Caco-2 (cell line): ENCODE data around the gene ARFGEF2. TPM values are rescaled to one million over a fixed set of nuclear protein-coding genes. Genes with fewer than 3 reads are reported as not detected.
A peak's percentile ranks its signal among the peaks of the same experiment; 100 is the strongest.

Experiments
- BruUV-seq: library from RNA; stranded (reverse); fragments of 400-500 nt; replicated peaks from 2 replicates; lab custom pipeline; 2021; lab: Mats Ljungman, UMichigan
- CTCF ChIA-PET: fragments of 300-600 bp; sonication (Branson Sonifier 250); formaldehyde crosslinking; loops from one replicate; lab custom pipeline; 2022; ENCODE audit warnings: antibody characterized with exemption; lab: Charles Lee
- POLR2A ChIA-PET: fragments of 300-600 bp; sonication (Branson Sonifier 250); formaldehyde crosslinking; loops from one replicate; lab custom pipeline; 2022; ENCODE audit warnings: antibody characterized with exemption; lab: Charles Lee
- DNase-seq, 2 experiments: peaks; one replicate each; pipeline versions ENCODE4 v3.0.0 to v3.0.0-alpha.2; 2020 to 2022
- H3K27me3 ChIP-seq: replicated peaks from 2 replicates; pipeline ENCODE4 v1.6.0; 2011; ENCODE audit warnings: low read length; ENCODE audit not compliant: control insufficient read depth, insufficient read depth
- H3K36me3 ChIP-seq: 2 replicates; pipeline ENCODE4 v1.5.1; 2011; ENCODE audit warnings: low read length; ENCODE audit not compliant: control insufficient read depth, insufficient read depth
- H3K4me1 ChIP-seq: fragments of 250-450 bp; sonication (Bioruptor Pico); 2 replicates; pipeline ENCODE4 v1.5.1; 2020; ENCODE audit warnings: mild to moderate bottlenecking
- H3K4me3 ChIP-seq: 2 replicates; pipeline ENCODE4 v1.5.1; 2011; ENCODE audit warnings: low read depth, mild to moderate bottlenecking, control low read depth, low read length
- H3K9me3 ChIP-seq: fragments of 250-450 bp; sonication (Bioruptor Pico); 2 replicates; pipeline ENCODE4 v1.5.1; 2020; ENCODE audit warnings: mild to moderate bottlenecking, moderate library complexity
- H3K27ac Mint-ChIP-seq: one replicate; pipeline ENCODE4 v1.8.0; 2022; ENCODE audit warnings: mixed read lengths; ENCODE audit not compliant: unreplicated experiment
- H3K27me3 Mint-ChIP-seq: one replicate; pipeline ENCODE4 v1.8.0; 2022; ENCODE audit warnings: mixed read lengths; ENCODE audit not compliant: insufficient read depth, unreplicated experiment
- H3K36me3 Mint-ChIP-seq: one replicate; pipeline ENCODE4 v1.8.0; 2022; ENCODE audit warnings: mild to moderate bottlenecking, mixed read lengths; ENCODE audit not compliant: insufficient read depth, unreplicated experiment
- H3K4me1 Mint-ChIP-seq: one replicate; pipeline ENCODE4 v1.8.0; 2022; ENCODE audit warnings: low read depth, mixed read lengths; ENCODE audit not compliant: unreplicated experiment
- H3K4me3 Mint-ChIP-seq: one replicate; pipeline ENCODE4 v1.8.0; 2022; ENCODE audit warnings: mild to moderate bottlenecking, moderate library complexity, mixed read lengths; ENCODE audit not compliant: unreplicated experiment
- H3K9me3 Mint-ChIP-seq: one replicate; pipeline ENCODE4 v1.8.0; 2022; ENCODE audit warnings: mixed read lengths; ENCODE audit not compliant: unreplicated experiment
- intact Hi-C: fragments of 100-400 bp; cut with micrococcal nuclease; formaldehyde crosslinking; loops from one replicate; pipeline ENCODE4 v1.10.0; 2022; ENCODE audit not compliant: unreplicated experiment
- total RNA-seq: library from RNA; stranded (reverse); gene quantifications from 2 replicates; pipeline ENCODE4 v1.2.3, GENCODE V29; 2022
- TF ChIP-seq, protein P1 (sequence below), 2 experiments: fragments of 200-600 bp in 1 of 2; IDR thresholded peaks; 1 replicate in 1 of 2; 2 replicates in 1 of 2; pipeline versions ENCODE4 v1.5.1 to v1.8.0; 2011 to 2022; ENCODE audit warnings: antibody characterized with exemption in 1 of 2, control low read depth in 1 of 2, inconsistent platforms in 1 of 2, low read depth in 1 of 2, low read length in 1 of 2, mild to moderate bottlenecking in 1 of 2, moderate library complexity in 1 of 2; ENCODE audit not compliant: insufficient read depth in 1 of 2, severe bottlenecking in 1 of 2, unreplicated experiment in 1 of 2

ARFGEF2 gene
- total RNA-seq, 1 experiment from 2014 or later = 78.8 TPM

DNA sequence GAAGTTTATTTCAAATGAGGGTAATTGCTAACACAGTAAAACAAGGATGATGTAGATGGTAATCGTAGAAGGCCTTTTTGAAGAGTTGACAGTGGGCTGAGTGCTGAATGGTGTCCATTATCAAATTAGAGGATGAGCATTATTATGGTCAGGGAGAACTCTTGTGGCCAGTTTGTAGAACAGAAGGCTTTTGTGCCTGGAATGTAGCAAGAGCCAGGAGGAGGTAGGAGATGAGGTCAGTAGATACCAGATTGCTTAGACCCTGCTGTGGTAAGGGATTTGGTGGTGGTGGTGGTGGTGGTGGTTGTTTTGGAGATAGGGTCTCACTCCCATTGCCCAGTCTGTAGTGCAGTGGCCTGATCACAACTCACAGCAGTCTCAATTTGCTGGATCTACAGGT is 130.8 kb downstream of the ARFGEF2 start:
- H3K4me3 ChIP-seq = no peak overlapping the region
- peaks cover 31% of the 10 kb centered on the region for H3K4me1 Mint-ChIP-seq
- no peaks in the 10 kb centered on the region for H3K27me3 Mint-ChIP-seq
- ChIA-PET CTCF (interaction anchor here (1.4 kb wide), 1 partner anchor 23 kb away, joined by 3 read pairs; no protein-coding TSS in a partner anchor), POLR2A (no interaction called here)
- no peak for DNase-seq
- no peaks in the 10 kb centered on the region for H3K27me3 ChIP-seq
- no TSS peak for BruUV-seq
- peak overlapping the region; percentile 2 for H3K27ac Mint-ChIP-seq
- no peaks in the 10 kb centered on the region for H3K9me3 ChIP-seq
- peaks cover 1% of the 10 kb centered on the region; the same call in 1 of the 2 replicates for H3K36me3 ChIP-seq
- no peaks in the 10 kb centered on the region for H3K9me3 Mint-ChIP-seq
- no peak overlapping the region for H3K4me3 Mint-ChIP-seq
- TF ChIP-seq, protein P1, sequence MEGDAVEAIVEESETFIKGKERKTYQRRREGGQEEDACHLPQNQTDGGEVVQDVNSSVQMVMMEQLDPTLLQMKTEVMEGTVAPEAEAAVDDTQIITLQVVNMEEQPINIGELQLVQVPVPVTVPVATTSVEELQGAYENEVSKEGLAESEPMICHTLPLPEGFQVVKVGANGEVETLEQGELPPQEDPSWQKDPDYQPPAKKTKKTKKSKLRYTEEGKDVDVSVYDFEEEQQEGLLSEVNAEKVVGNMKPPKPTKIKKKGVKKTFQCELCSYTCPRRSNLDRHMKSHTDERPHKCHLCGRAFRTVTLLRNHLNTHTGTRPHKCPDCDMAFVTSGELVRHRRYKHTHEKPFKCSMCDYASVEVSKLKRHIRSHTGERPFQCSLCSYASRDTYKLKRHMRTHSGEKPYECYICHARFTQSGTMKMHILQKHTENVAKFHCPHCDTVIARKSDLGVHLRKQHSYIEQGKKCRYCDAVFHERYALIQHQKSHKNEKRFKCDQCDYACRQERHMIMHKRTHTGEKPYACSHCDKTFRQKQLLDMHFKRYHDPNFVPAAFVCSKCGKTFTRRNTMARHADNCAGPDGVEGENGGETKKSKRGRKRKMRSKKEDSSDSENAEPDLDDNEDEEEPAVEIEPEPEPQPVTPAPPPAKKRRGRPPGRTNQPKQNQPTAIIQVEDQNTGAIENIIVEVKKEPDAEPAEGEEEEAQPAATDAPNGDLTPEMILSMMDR (IDR thresholded peaks at IDR 0.05; ENCODE audit: insufficient read depth in 1 of 2, low read depth in 1 of 2, low read length in 1 of 2, severe bottlenecking in 1 of 2, unreplicated experiment in 1 of 2) = no peak
- intact Hi-C loops = no loop called here
- peaks cover 88% of the 10 kb centered on the region for H3K36me3 Mint-ChIP-seq
- H3K4me1 ChIP-seq = peaks cover 31% of the 10 kb centered on the region

- POLR2A ChIA-PET = interaction anchor here (0.5 kb wide), 1 partner anchor 10 kb away, joined by 3 read pairs; no protein-coding TSS in a partner anchor
- no peak overlapping the region for H3K4me3 ChIP-seq
- peaks cover 17% of the 10 kb centered on the region for H3K4me1 Mint-ChIP-seq
- no peak overlapping the region for H3K4me3 Mint-ChIP-seq
- no peak overlapping the region for H3K27ac Mint-ChIP-seq
- H3K27me3 Mint-ChIP-seq = no peaks in the 10 kb centered on the region
- no peaks in the 10 kb centered on the region for H3K9me3 Mint-ChIP-seq
- intact Hi-C loops = no loop called here
- H3K36me3 ChIP-seq = peaks cover 1% of the 10 kb centered on the region; the same call in 1 of the 2 replicates
- peaks cover 88% of the 10 kb centered on the region for H3K36me3 Mint-ChIP-seq
- TF ChIP-seq, protein P1 (IDR thresholded peaks at IDR 0.05; ENCODE audit: insufficient read depth in 1 of 2, low read depth in 1 of 2, low read length in 1 of 2, severe bottlenecking in 1 of 2, unreplicated experiment in 1 of 2) = no peak
- peaks cover 27% of the 10 kb centered on the region for H3K4me1 ChIP-seq
- no TSS peak for BruUV-seq
- no peak for DNase-seq
- H3K27me3 ChIP-seq = no peaks in the 10 kb centered on the region
- H3K9me3 ChIP-seq = no peaks in the 10 kb centered on the region
- CTCF ChIA-PET = interaction anchor here (0.5 kb wide), 1 partner anchor 10 kb away, joined by 3 read pairs; no protein-coding TSS in a partner anchor
These were observed 132.6 kb downstream of the ARFGEF2 start for GRCh38 chr20:49054056-49054643.

DNA sequence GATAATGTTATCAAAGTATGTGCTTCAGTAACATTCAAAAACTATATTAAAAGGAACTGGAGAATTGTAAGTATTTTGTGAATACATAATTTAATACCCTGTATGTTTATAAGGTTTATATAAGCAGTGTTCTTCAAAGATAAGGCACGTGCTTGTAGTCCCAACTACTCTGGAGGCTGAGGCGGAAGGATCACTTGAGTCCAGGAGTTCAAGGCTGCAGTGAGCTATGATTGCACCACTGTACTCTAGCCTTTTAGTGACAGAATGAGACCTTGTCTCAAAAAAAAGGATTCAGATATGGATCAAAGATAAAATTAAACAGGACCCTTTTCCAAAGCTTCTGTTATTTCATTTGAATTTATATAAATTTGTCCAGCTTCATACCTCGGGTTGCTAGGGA is 141.8 kb downstream of the ARFGEF2 start:
- no peaks in the 10 kb centered on the region for H3K27me3 Mint-ChIP-seq
- no peak overlapping the region for H3K27ac Mint-ChIP-seq
- Histone ChIP-seq H3K9me3 (no peaks in the 10 kb centered on the region), H3K4me1 (no peaks in the 10 kb centered on the region), H3K4me3 (no peak overlapping the region), H3K27me3 (no peaks in the 10 kb centered on the region), H3K36me3 (peaks cover 11% of the 10 kb centered on the region)
- TF ChIP-seq, protein P1 (IDR thresholded peaks at IDR 0.05; ENCODE audit: insufficient read depth in 1 of 2, low read depth in 1 of 2, low read length in 1 of 2, severe bottlenecking in 1 of 2, unreplicated experiment in 1 of 2) = no peak
- no peak overlapping the region for H3K4me3 Mint-ChIP-seq
- BruUV-seq = no TSS peak
- ChIA-PET POLR2A (interaction anchor here (0.6 to 0.9 kb wide), 2 partner anchors 17 to 20 kb away, joined by 3 read pairs; no protein-coding TSS in a partner anchor), CTCF (interaction anchor here (0.8 kb wide), 1 partner anchor 35 kb away, joined by 3 read pairs; no protein-coding TSS in a partner anchor)
- H3K36me3 Mint-ChIP-seq = peaks cover 98% of the 10 kb centered on the region
- intact Hi-C loops = no loop called here
- DNase-seq = no peak
- H3K9me3 Mint-ChIP-seq = no peaks in the 10 kb centered on the region
- no peaks in the 10 kb centered on the region for H3K4me1 Mint-ChIP-seq
